ENCODE measurements around the gene PCDH15. TPM values are rescaled to one million over a fixed set of nuclear protein-coding genes. Genes with fewer than 3 reads are reported as not detected.
A peak's percentile ranks its signal among the peaks of the same experiment; 100 is the strongest.

PCDH15 gene
- total RNA-seq, 1 donor from 2014 or later = 0.05 TPM

Small RNA genes within 50 kb of the gene (microRNA-seq; reads per million reads assigned to microRNA genes)
- gene MIR548F1 (ENCODE audit: unreplicated experiment) = 1.0 reads per million, percentile 13 among the genes with 10 or more reads in this experiment
